ENCODE measurements around the gene LMF1.

The LMF1 gene

GRCh38 chr16:871562-872345 lies 99.0 kb downstream of the LMF1 start:
- H3K4me1 ChIP-seq: peaks cover 86% of the 10 kb centered on the region
- peak overlapping the region; percentile 99 for H3K4me2 ChIP-seq
- H4K20me1 ChIP-seq: no peaks in the 10 kb centered on the region
- peak overlapping the region; percentile 62 for H3K4me3 ChIP-seq
- no peak for TF ChIP-seq Cebpa-rat (IDR thresholded peaks at IDR 0.05)
- peak overlapping the region; percentile 97 for H3K27ac ChIP-seq
- peaks cover 35% of the 10 kb centered on the region for H3K36me3 ChIP-seq
- no peaks in the 10 kb centered on the region for H3K27me3 ChIP-seq
- peaks cover 16% of the 10 kb centered on the region for H3K9me3 ChIP-seq
- H3K9ac ChIP-seq: peak overlapping the region; percentile 78

- TF ChIP-seq Cebpa-rat (IDR thresholded peaks at IDR 0.05): no peak; the same call in 1 of the 2 replicates
- no peaks in the 10 kb centered on the region for H3K27me3 ChIP-seq
- H3K36me3 ChIP-seq: peaks cover 42% of the 10 kb centered on the region
- H3K9ac ChIP-seq: peak overlapping the region; percentile 85
- H3K27ac ChIP-seq: peak overlapping the region; percentile 97
- H3K4me1 ChIP-seq: peaks cover 79% of the 10 kb centered on the region
- peak overlapping the region; percentile 99 for H3K4me2 ChIP-seq
- H3K9me3 ChIP-seq: peaks cover 24% of the 10 kb centered on the region
- peak overlapping the region; percentile 62 for H3K4me3 ChIP-seq
- H4K20me1 ChIP-seq: no peaks in the 10 kb centered on the region
These were observed 99.8 kb downstream of the LMF1 start for GRCh38 chr16:870856-871561.

- Histone ChIP-seq H3K27me3 (no peaks in the 10 kb centered on the region), H3K4me2 (peak overlapping the region; percentile 99), H3K9me3 (peaks cover 33% of the 10 kb centered on the region)
These were observed 100.8 kb downstream of the LMF1 start for GRCh38 chr16:869823-870641.

GRCh38 chr16:868846-869822 lies 101.7 kb downstream of the LMF1 start:
- TF ChIP-seq Cebpa-rat (IDR thresholded peaks at IDR 0.05): no peak
- H3K27ac ChIP-seq: peak overlapping the region; percentile 97
- peak overlapping the region; percentile 99 for H3K4me2 ChIP-seq
- H3K4me3 ChIP-seq: peak overlapping the region; percentile 62; the same call in 1 of the 2 replicates
- peaks cover 31% of the 10 kb centered on the region for H3K36me3 ChIP-seq
- no peaks in the 10 kb centered on the region for H4K20me1 ChIP-seq
- H3K9ac ChIP-seq: peak overlapping the region; percentile 85
- H3K4me1 ChIP-seq: peaks cover 60% of the 10 kb centered on the region
- peaks cover 42% of the 10 kb centered on the region for H3K9me3 ChIP-seq
- H3K27me3 ChIP-seq: no peaks in the 10 kb centered on the region

More at GRCh38 chr16:869823-870641, 100.8 kb downstream of the LMF1 start:
- H3K4me1 ChIP-seq: peaks cover 69% of the 10 kb centered on the region
- no peak for TF ChIP-seq Cebpa-rat (IDR thresholded peaks at IDR 0.05)
- H4K20me1 ChIP-seq: no peaks in the 10 kb centered on the region
- H3K9ac ChIP-seq: peak overlapping the region; percentile 85
- H3K36me3 ChIP-seq: peaks cover 36% of the 10 kb centered on the region
- peak overlapping the region; percentile 97 for H3K27ac ChIP-seq
- peak overlapping the region; percentile 62 for H3K4me3 ChIP-seq

DNA sequence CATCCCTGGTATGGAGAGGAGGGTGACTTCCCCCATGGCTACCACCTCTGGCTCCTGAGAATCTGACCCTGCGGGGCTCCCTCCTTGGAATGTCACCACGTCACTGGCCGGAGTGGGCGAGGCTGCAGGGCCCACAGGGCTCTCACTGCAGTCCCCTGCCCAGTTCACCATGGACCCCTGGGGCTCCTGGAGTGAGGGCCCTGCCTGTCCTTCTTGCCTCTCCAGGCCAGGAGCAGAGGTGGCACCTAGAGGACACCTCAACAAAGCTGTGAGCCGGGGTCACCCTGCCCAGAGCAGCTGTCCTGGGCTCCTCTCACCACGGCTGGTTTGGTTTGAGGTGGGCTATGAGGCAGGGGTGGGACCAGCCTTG lies 102.4 kb downstream of the LMF1 start:
- Histone ChIP-seq H3K36me3 (peaks cover 31% of the 10 kb centered on the region), H3K4me2 (peak overlapping the region; percentile 99; the same call in 1 of the 2 replicates), H3K27ac (no peak overlapping the region), H3K27me3 (no peaks in the 10 kb centered on the region), H3K9me3 (peaks cover 50% of the 10 kb centered on the region), H3K4me3 (no peak overlapping the region), H3K4me1 (peaks cover 53% of the 10 kb centered on the region), H4K20me1 (no peaks in the 10 kb centered on the region), H3K9ac (no peak overlapping the region)
- no peak for TF ChIP-seq Cebpa-rat (IDR thresholded peaks at IDR 0.05)

GRCh38 chr16:867421-868385 lies 103.1 kb downstream of the LMF1 start:
- Histone ChIP-seq H3K9me3 (peaks cover 56% of the 10 kb centered on the region), H3K9ac (no peak overlapping the region), H3K36me3 (peaks cover 31% of the 10 kb centered on the region), H3K27me3 (no peaks in the 10 kb centered on the region), H4K20me1 (no peaks in the 10 kb centered on the region), H3K4me2 (0 out of 2 replicates have a peak overlapping the region, but pooled peaks have one; percentile 99), H3K4me1 (peaks cover 46% of the 10 kb centered on the region), H3K4me3 (no peak overlapping the region), H3K27ac (no peak overlapping the region)
- TF ChIP-seq Cebpa-rat (IDR thresholded peaks at IDR 0.05): no peak

DNA sequence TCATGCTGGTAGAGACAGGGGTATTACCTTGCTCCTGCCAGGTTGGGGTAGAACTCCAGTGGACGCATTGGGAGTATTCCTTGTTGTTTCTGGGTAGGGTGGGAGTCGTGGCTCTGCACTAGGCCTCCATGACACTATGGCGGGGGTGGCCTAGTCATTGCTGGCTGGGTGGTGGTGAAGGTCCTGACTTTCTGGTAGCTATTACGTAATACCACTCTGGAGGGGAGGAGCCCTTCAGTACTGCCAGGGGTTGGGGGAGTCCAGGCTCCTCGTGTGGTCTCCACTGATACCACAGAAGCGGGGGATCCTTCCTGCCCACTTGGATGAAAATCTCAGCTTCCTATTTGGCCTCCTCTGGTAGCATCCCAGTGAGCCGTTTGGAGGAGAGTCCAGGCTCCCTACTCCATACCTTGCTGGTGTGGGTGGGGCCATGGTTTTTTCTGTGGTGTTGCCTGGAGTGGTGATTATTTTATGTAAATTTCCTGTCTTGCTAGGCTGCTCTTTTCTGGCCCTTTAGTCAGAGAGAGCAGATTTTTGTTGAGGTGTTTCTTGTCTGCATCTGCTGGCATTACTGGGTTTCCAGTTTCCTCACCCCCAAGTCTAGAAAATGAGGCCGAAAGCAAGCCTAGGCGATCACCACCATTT lies 104.4 kb downstream of the LMF1 start:
- Histone ChIP-seq H4K20me1 (no peaks in the 10 kb centered on the region), H3K4me3 (no peak overlapping the region), H3K9me3 (peaks cover 69% of the 10 kb centered on the region), H3K4me2 (no peak overlapping the region), H3K36me3 (peaks cover 42% of the 10 kb centered on the region), H3K27me3 (no peaks in the 10 kb centered on the region), H3K9ac (no peak overlapping the region), H3K4me1 (peaks cover 33% of the 10 kb centered on the region), H3K27ac (no peak overlapping the region)
- peak; percentile 80 for TF ChIP-seq Cebpa-rat (IDR thresholded peaks at IDR 0.05)
